ENCODE measurements around the gene TTC21B.

Gene TTC21B

GRCh38 chr2:165857876-165858275 is 95.7 kb downstream of the TTC21B start:
- TF ChIP-seq, protein P1, sequence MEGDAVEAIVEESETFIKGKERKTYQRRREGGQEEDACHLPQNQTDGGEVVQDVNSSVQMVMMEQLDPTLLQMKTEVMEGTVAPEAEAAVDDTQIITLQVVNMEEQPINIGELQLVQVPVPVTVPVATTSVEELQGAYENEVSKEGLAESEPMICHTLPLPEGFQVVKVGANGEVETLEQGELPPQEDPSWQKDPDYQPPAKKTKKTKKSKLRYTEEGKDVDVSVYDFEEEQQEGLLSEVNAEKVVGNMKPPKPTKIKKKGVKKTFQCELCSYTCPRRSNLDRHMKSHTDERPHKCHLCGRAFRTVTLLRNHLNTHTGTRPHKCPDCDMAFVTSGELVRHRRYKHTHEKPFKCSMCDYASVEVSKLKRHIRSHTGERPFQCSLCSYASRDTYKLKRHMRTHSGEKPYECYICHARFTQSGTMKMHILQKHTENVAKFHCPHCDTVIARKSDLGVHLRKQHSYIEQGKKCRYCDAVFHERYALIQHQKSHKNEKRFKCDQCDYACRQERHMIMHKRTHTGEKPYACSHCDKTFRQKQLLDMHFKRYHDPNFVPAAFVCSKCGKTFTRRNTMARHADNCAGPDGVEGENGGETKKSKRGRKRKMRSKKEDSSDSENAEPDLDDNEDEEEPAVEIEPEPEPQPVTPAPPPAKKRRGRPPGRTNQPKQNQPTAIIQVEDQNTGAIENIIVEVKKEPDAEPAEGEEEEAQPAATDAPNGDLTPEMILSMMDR (IDR thresholded peaks at IDR 0.05; ENCODE audit: borderline replicate concordance, control extremely low read depth, extremely low read depth, insufficient read depth, missing control alignments), result no peak
- no peak for DNase-seq (ENCODE audit: low spot score)
- in situ Hi-C loops (cut with MboI; ENCODE audit: low sequenced_read_pairs, unreplicated experiment), result loop anchor here (25.0 kb wide), 1 partner anchor 446 kb away; no protein-coding TSS in a partner anchor

DNA sequence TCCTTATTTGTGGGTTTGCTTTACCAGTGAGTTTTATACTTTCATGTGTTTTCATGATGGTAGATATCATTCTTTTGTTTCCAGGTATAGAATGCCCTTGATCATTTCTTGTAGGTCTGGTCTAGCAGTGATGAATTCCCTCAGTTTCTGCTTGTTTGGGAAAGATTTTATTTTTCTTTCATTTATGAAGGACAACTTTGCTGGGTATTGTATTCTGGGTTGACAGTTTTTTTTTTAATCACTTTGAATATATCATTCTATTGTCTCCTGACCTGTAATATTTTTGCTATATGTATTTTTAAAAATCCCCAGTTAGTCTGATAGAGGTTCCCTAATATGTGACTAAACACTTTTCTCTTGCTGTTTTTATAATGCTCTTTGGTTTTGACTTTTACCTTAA is 101.2 kb downstream of the TTC21B start:
- TF ChIP-seq, protein P1 (IDR thresholded peaks at IDR 0.05; ENCODE audit: borderline replicate concordance, control extremely low read depth, extremely low read depth, insufficient read depth, missing control alignments), result no peak
- in situ Hi-C loops (cut with MboI; ENCODE audit: low sequenced_read_pairs, unreplicated experiment), result loop anchor here (25.0 kb wide), 1 partner anchor 440 kb away; no protein-coding TSS in a partner anchor
- DNase-seq (ENCODE audit: low spot score), result no peak

GRCh38 chr2:165847001-165847400 is 106.6 kb downstream of the TTC21B start:
- in situ Hi-C loops (cut with MboI; ENCODE audit: low sequenced_read_pairs, unreplicated experiment), result no loop called here
- TF ChIP-seq, protein P1 (IDR thresholded peaks at IDR 0.05; ENCODE audit: borderline replicate concordance, control extremely low read depth, extremely low read depth, insufficient read depth, missing control alignments), result no peak
- DNase-seq (ENCODE audit: low spot score), result no peak

DNA sequence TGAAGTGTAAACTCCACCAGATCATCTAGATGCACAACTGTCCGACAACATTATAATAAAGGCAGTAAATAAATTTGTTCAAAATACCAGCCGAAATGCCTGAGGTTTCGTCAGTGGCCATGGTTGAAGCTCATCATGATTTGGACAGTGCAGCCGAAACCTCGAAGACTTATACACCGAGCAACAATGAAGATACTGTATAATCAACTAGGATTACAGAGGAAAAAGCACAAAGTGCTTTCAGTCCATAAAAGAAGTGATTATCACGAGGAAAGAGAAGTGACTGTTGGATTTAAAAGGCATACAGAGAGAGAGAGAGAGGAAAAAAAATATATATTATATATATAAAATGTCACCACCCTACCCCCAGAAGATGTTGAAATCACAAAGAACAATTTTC is 107.5 kb downstream of the TTC21B start:
- DNase-seq (ENCODE audit: low spot score), result no peak
- in situ Hi-C loops (cut with MboI; ENCODE audit: low sequenced_read_pairs, unreplicated experiment), result no loop called here
- TF ChIP-seq, protein P1 (IDR thresholded peaks at IDR 0.05; ENCODE audit: borderline replicate concordance, control extremely low read depth, extremely low read depth, insufficient read depth, missing control alignments), result no peak

DNA sequence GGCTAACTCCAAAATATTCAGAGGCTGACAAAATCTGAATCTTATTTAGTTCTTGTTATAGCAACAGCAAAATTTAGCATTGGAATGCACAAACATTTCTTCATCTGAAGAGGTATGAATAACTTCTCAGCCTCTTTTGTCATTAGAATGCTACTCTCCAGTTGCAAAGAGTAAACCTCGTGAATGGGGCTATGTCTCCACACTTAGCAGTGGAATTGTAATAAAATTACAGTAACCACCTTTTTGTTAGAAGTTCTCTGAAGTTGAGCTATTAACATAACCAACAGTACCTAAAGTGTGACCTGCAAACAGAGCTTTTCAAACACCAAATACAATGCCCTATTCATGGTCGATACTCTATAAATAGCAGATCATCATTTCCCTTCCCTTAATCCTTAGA is 109.4 kb downstream of the TTC21B start:
- TF ChIP-seq, protein P1 (IDR thresholded peaks at IDR 0.05; ENCODE audit: borderline replicate concordance, control extremely low read depth, extremely low read depth, insufficient read depth, missing control alignments), result no peak
- in situ Hi-C loops (cut with MboI; ENCODE audit: low sequenced_read_pairs, unreplicated experiment), result no loop called here
- DNase-seq (ENCODE audit: low spot score), result no peak

- no peak for DNase-seq (ENCODE audit: low spot score)
- TF ChIP-seq, protein P1 (IDR thresholded peaks at IDR 0.05; ENCODE audit: borderline replicate concordance, control extremely low read depth, extremely low read depth, insufficient read depth, missing control alignments), result no peak
- in situ Hi-C loops (cut with MboI; ENCODE audit: low sequenced_read_pairs, unreplicated experiment), result no loop called here
Observed at GRCh38 chr2:165843351-165843750, 110.2 kb downstream of the TTC21B start.
